ENCODE results near the gene KCNJ2. TPM values are rescaled to one million over a fixed set of nuclear protein-coding genes. Genes with fewer than 3 reads are reported as not detected.

KCNJ2 gene
- total RNA-seq, 1 experiment from 2014 or later = not detected

- peaks cover 0 to 7% of the 10 kb centered on the region in 2 experiments; a peak in 2 of 4 replicates for H3K9me3 ChIP-seq (ENCODE audit: control insufficient read depth in 1 of 2, insufficient read depth in 1 of 2, low read depth in 1 of 2, low read length in 2 of 2)
- intact Hi-C loops (cut with micrococcal nuclease) = no loop called here
- no peak for TF ChIP-seq YY1 (IDR thresholded peaks at IDR 0.05; ENCODE audit: extremely low read depth, insufficient replicate concordance, low read depth, low read length)
- no peak for TF ChIP-seq ZBTB33 (IDR thresholded peaks at IDR 0.05; ENCODE audit: extremely low read depth, insufficient replicate concordance, low read length)
- no peak for TF ChIP-seq JUND (IDR thresholded peaks at IDR 0.05)
- no peak for TF ChIP-seq CBX3 (IDR thresholded peaks at IDR 0.05; ENCODE audit: low read depth)
- no peak for TF ChIP-seq ELF1 (IDR thresholded peaks at IDR 0.05; ENCODE audit: borderline replicate concordance, low read depth)
- TF ChIP-seq ZFX (IDR thresholded peaks at IDR 0.05) = no peak
- TF ChIP-seq EZH2 (IDR thresholded peaks at IDR 0.05) = no peak
- no peak for TF ChIP-seq ATF3 (IDR thresholded peaks at IDR 0.05)
- TF ChIP-seq, protein P1, sequence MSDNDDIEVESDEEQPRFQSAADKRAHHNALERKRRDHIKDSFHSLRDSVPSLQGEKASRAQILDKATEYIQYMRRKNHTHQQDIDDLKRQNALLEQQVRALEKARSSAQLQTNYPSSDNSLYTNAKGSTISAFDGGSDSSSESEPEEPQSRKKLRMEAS (IDR thresholded peaks at IDR 0.05) = no peak
- no peak for TF ChIP-seq CEBPB (IDR thresholded peaks at IDR 0.05; ENCODE audit: low read depth)
- no peak for TF ChIP-seq EGR1 (IDR thresholded peaks at IDR 0.05; ENCODE audit: low read depth)
- no peak for TF ChIP-seq SIN3A (IDR thresholded peaks at IDR 0.05; ENCODE audit: low read depth)
- TF ChIP-seq POLR2A (IDR thresholded peaks at IDR 0.05; ENCODE audit: borderline replicate concordance, extremely low read depth, insufficient read depth, insufficient read length) = no peak
- TF ChIP-seq RAD21 (IDR thresholded peaks at IDR 0.05; ENCODE audit: low read depth) = no peak
- TF ChIP-seq, protein P2, sequence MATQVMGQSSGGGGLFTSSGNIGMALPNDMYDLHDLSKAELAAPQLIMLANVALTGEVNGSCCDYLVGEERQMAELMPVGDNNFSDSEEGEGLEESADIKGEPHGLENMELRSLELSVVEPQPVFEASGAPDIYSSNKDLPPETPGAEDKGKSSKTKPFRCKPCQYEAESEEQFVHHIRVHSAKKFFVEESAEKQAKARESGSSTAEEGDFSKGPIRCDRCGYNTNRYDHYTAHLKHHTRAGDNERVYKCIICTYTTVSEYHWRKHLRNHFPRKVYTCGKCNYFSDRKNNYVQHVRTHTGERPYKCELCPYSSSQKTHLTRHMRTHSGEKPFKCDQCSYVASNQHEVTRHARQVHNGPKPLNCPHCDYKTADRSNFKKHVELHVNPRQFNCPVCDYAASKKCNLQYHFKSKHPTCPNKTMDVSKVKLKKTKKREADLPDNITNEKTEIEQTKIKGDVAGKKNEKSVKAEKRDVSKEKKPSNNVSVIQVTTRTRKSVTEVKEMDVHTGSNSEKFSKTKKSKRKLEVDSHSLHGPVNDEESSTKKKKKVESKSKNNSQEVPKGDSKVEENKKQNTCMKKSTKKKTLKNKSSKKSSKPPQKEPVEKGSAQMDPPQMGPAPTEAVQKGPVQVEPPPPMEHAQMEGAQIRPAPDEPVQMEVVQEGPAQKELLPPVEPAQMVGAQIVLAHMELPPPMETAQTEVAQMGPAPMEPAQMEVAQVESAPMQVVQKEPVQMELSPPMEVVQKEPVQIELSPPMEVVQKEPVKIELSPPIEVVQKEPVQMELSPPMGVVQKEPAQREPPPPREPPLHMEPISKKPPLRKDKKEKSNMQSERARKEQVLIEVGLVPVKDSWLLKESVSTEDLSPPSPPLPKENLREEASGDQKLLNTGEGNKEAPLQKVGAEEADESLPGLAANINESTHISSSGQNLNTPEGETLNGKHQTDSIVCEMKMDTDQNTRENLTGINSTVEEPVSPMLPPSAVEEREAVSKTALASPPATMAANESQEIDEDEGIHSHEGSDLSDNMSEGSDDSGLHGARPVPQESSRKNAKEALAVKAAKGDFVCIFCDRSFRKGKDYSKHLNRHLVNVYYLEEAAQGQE (IDR thresholded peaks at IDR 0.05; ENCODE audit: low read depth) = no peak
- H3K9me2 ChIP-seq (ENCODE audit: insufficient read depth) = no peaks in the 10 kb centered on the region
- ATAC-seq = no peak
- no peak for DNase-seq (ENCODE audit: low read depth, low spot score)
- no peaks in the 10 kb centered on the region for H3K4me1 ChIP-seq (ENCODE audit: control insufficient read depth in 1 of 2, insufficient read depth in 2 of 2, low read length in 2 of 2)
- ChIA-PET POLR2A (no interaction called here), RAD21 (ENCODE audit: low non-redundant PET in 1 of 2, low total read pairs in 2 of 2, uncharacterized antibody in 2 of 2, unreplicated experiment in 2 of 2) (no interaction called here), CTCF (no interaction called here)
- no peaks in the 10 kb centered on the region for H3K79me2 ChIP-seq (ENCODE audit: insufficient read depth, low read length)
- H3K27ac ChIP-seq (ENCODE audit: low read depth, low read length) = no peak overlapping the region
- no peak overlapping the region for H3K4me3 ChIP-seq (replicated peaks in 1 of 2; ENCODE audit: low read depth in 1 of 2, low read length in 2 of 2)
- H3K36me3 ChIP-seq (ENCODE audit: control insufficient read depth in 1 of 2, insufficient read depth in 2 of 2, low read length in 2 of 2) = no peaks in the 10 kb centered on the region
- H2AFZ ChIP-seq (ENCODE audit: low read depth, low read length, poor library complexity, severe bottlenecking) = no peak overlapping the region
- no peaks in the 10 kb centered on the region for H4K20me1 ChIP-seq (ENCODE audit: insufficient read depth)
- no peak overlapping the region for H3K9ac ChIP-seq (ENCODE audit: low read length)
- H3K27me3 ChIP-seq (ENCODE audit: insufficient read depth, low read length) = no peaks in the 10 kb centered on the region
- no peak overlapping the region for H3K4me2 ChIP-seq (ENCODE audit: low read length)
- no TSS peak for BruUV-seq (replicated peaks)
Observed at GRCh38 chr17:70171159-70171558, 1.8 kb downstream of the KCNJ2 start.

Measured in HCT116 (cell line).